Measurements from ENCODE around the gene TLE5.
"Not testable (repeated sequence)": the region's sequence is repeated elsewhere in the genome, so short reads cannot be mapped to it uniquely, and the experiment has no call there.

Gene TLE5

GRCh38 chr19:3061182-3062161, 823 bp downstream of the TLE5 start:
- DNase-seq (ENCODE audit: low spot score), result peak; percentile 60

- no peak for DNase-seq (ENCODE audit: low spot score)
Observed at GRCh38 chr19:3060857-3061181, 1.5 kb downstream of the TLE5 start.

- DNase-seq (ENCODE audit: low spot score), result no peak
Observed at GRCh38 chr19:3059653-3060052, 2.6 kb downstream of the TLE5 start.

GRCh38 chr19:3058821-3059314, 3.4 kb downstream of the TLE5 start:
- no peak for DNase-seq (ENCODE audit: low spot score)

GRCh38 chr19:3058009-3058820, 4.1 kb downstream of the TLE5 start:
- DNase-seq (ENCODE audit: low spot score), result no peak

- peak; percentile 68 for DNase-seq (ENCODE audit: low spot score)
Observed at GRCh38 chr19:3057275-3057714, 5.0 kb downstream of the TLE5 start.

GRCh38 chr19:3056417-3057088, 5.7 kb downstream of the TLE5 start:
- DNase-seq (ENCODE audit: low spot score), result no peak

GRCh38 chr19:3055741-3056416, 6.4 kb downstream of the TLE5 start:
- no peak for DNase-seq (ENCODE audit: low spot score)

GRCh38 chr19:3054972-3055740, 7.1 kb downstream of the TLE5 start:
- no peak for DNase-seq (ENCODE audit: low spot score)

- no peak for DNase-seq (ENCODE audit: low spot score)
Observed at GRCh38 chr19:3054265-3054971, 7.9 kb downstream of the TLE5 start.

GRCh38 chr19:3053780-3054179, 8.5 kb downstream of the TLE5 start:
- DNase-seq (ENCODE audit: low spot score), result no peak

- DNase-seq (ENCODE audit: low spot score), result no peak
Observed at GRCh38 chr19:3053218-3053621, 9.1 kb downstream of the TLE5 start.

- DNase-seq (ENCODE audit: low spot score), result not testable (repeated sequence)
Observed at GRCh38 chr19:3050016-3050415, 12.3 kb downstream of the TLE5 start.

- DNase-seq (ENCODE audit: low spot score), result no peak
Observed at GRCh38 chr19:3049089-3049488, 13.2 kb downstream of the TLE5 start.

- no peak for DNase-seq (ENCODE audit: low spot score)
Observed at GRCh38 chr19:3048190-3048533, 14.1 kb downstream of the TLE5 start.

- DNase-seq (ENCODE audit: low spot score), result peak; percentile 81
Observed at GRCh38 chr19:3047496-3048189, 14.7 kb downstream of the TLE5 start.

GRCh38 chr19:3046698-3047495, 15.4 kb downstream of the TLE5 start:
- DNase-seq (ENCODE audit: low spot score), result no peak

GRCh38 chr19:3045885-3046697, 16.2 kb downstream of the TLE5 start:
- no peak for DNase-seq (ENCODE audit: low spot score)
